Keratinocyte (primary cell): ENCODE results near the gene SMOC1. TPM values are rescaled to one million over a fixed set of nuclear protein-coding genes. Genes with fewer than 3 reads are reported as not detected.

Source experiments
- DNase-seq: peaks from one replicate; pipeline ENCODE4 v3.0.0-alpha.2; 2011; ENCODE audit warnings: low read depth, missing footprints, low spot score
- FAIRE-seq: peaks from 2 replicates; lab custom pipeline; 2011; peaks lifted over from hg19 to GRCh38; lab: Jason Lieb, UNC
- H2AFZ ChIP-seq: 2 replicates; pipeline ENCODE4 v1.6.0; 2012; ENCODE audit warnings: low read length, control low read depth, inconsistent platforms; ENCODE audit not compliant: control insufficient read depth
- H3K27ac ChIP-seq: 2 replicates; pipeline ENCODE4 v1.5.1; 2011; ENCODE audit warnings: low read length; ENCODE audit not compliant: control insufficient read depth, insufficient read depth
- H3K27me3 ChIP-seq: 3 replicates; pipeline ENCODE4 v1.6.0; 2011; ENCODE audit warnings: low read length; ENCODE audit not compliant: control insufficient read depth, insufficient read depth; ENCODE audit errors: extremely low read depth
- H3K36me3 ChIP-seq, 2 experiments: 2 replicates in 1 of 2; 3 replicates in 1 of 2; pipeline ENCODE4 v1.5.1; 2011; ENCODE audit warnings: low read length in 2 of 2, mild to moderate bottlenecking in 1 of 2; ENCODE audit not compliant: control insufficient read depth in 2 of 2, insufficient read depth in 2 of 2; ENCODE audit errors: extremely low read depth in 1 of 2
- H3K4me1 ChIP-seq: 3 replicates; pipeline ENCODE4 v1.5.1; 2011; ENCODE audit warnings: low read length; ENCODE audit not compliant: control insufficient read depth, insufficient read depth; ENCODE audit errors: extremely low read depth
- H3K4me2 ChIP-seq: 3 replicates; pipeline ENCODE4 v1.6.0; 2011; ENCODE audit warnings: low read depth, low read length; ENCODE audit not compliant: control insufficient read depth, insufficient read depth; ENCODE audit errors: extremely low read depth
- H3K4me3 ChIP-seq, 3 experiments: fragments of 200-600 bp in 1 of 3; sonication (generic) in 1 of 3; 2 replicates in 2 of 3; 3 replicates in 1 of 3; pipeline ENCODE4 v1.5.1; 2011 to 2016; ENCODE audit warnings: low read length in 3 of 3, mild to moderate bottlenecking in 3 of 3, control low read depth in 2 of 3, inconsistent platforms in 1 of 3, low read depth in 1 of 3, mixed read lengths in 1 of 3, mixed run types in 1 of 3, moderate library complexity in 1 of 3; ENCODE audit not compliant: control insufficient read depth in 2 of 3, insufficient read depth in 2 of 3; ENCODE audit errors: extremely low read depth in 1 of 3
- H3K79me2 ChIP-seq: 2 replicates; pipeline ENCODE4 v1.6.0; 2012; ENCODE audit warnings: low read length; ENCODE audit not compliant: control insufficient read depth, insufficient read depth
- H3K9ac ChIP-seq: 3 replicates; pipeline ENCODE4 v1.6.0; 2011; ENCODE audit warnings: low read length; ENCODE audit not compliant: control insufficient read depth, insufficient read depth; ENCODE audit errors: extremely low read depth
- H3K9me1 ChIP-seq: 3 replicates; pipeline ENCODE4 v1.6.0; 2011; ENCODE audit warnings: low read length; ENCODE audit not compliant: control insufficient read depth, insufficient read depth; ENCODE audit errors: extremely low read depth
- H3K9me3 ChIP-seq: 2 replicates; pipeline ENCODE4 v1.5.1; 2012; ENCODE audit warnings: low read depth, low read length; ENCODE audit not compliant: control insufficient read depth
- H4K20me1 ChIP-seq: 3 replicates; pipeline ENCODE4 v1.6.0; 2011; ENCODE audit warnings: low read length; ENCODE audit not compliant: control insufficient read depth, insufficient read depth; ENCODE audit errors: extremely low read depth
- CTCF ChIP-seq, 3 experiments: IDR thresholded peaks in 1 of 3; conservative IDR thresholded peaks in 1 of 3; optimal IDR thresholded peaks in 1 of 3; 2 replicates in 2 of 3; 3 replicates in 1 of 3; pipeline versions ENCODE3 to v1.5.1; 2011; ENCODE audit warnings: low read length in 3 of 3, mild to moderate bottlenecking in 3 of 3, moderate library complexity in 2 of 3, control low read depth in 1 of 3, inconsistent platforms in 1 of 3; ENCODE audit not compliant: insufficient read depth in 2 of 3; ENCODE audit errors: extremely low read depth in 1 of 3
- EZH2 ChIP-seq: IDR thresholded peaks from one replicate; pipeline ENCODE4 v1.6.1; 2012; ENCODE audit warnings: inconsistent platforms, mild to moderate bottlenecking, low read length, moderate library complexity
- dilution Hi-C: fragments of 300-500 bp; cut with MboI; formaldehyde crosslinking; loops from one replicate; pipeline ENCODE4 v1.7.0; 2020; ENCODE audit warnings: low sequenced_read_pairs; ENCODE audit not compliant: extremely low pct_ligation_motif_present
- polyA plus RNA-seq, 5 experiments: library from polyadenylated mRNA; depleted of rRNA in 3 of 5; stranded (reverse) in 3 of 5; stranded (forward) in 1 of 5; unstranded in 1 of 5; fragments of >200 nt; gene quantifications; 1 replicate in 1 of 5; 2 replicates in 3 of 5; 3 replicates in 1 of 5; pipeline versions ENCODE4 v1.2.1 to v1.2.3, GENCODE V29; 2011 to 2012; ENCODE audit warnings: missing spikeins in 2 of 5, low read depth in 1 of 5, low replicate concordance in 1 of 5

SMOC1 gene
- polyA plus RNA-seq, 1 donor (not counting 4 experiments of a cell fraction or from before 2014, with no cell fraction given), result 6.0 TPM

DNA sequence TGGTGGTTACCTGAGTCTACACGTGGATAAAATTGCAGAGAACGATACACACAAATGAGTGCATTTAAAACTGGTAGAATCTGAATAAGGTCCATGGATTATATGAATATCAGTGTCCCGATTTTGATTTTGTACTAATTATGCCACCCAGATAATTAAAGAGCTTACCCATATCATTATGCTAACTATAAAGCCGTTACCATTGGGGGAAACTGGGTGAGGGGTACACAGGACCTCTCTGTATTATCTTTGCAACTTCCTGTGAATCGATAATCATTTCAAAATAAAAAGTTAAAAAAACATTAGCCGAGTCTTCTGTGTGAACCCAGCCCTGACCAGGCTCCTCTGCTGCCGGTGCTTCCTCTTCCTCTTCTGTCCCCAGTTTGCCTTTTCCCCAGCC, 107.1 kb downstream of the SMOC1 start:
- dilution Hi-C loops, result no loop called here
- TF ChIP-seq EZH2, result no peak
- TF ChIP-seq CTCF (optimal IDR thresholded peaks at IDR 0.05 in 1 of 3, IDR thresholded peaks at IDR 0.05 in 1 of 3, conservative IDR thresholded peaks at IDR 0.05 in 1 of 3; ENCODE audit: extremely low read depth in 1 of 3, insufficient read depth in 2 of 3, low read length in 3 of 3), result no peak
- FAIRE-seq, result no peak

GRCh38 chr14:69987406-69988121, 108.3 kb downstream of the SMOC1 start:
- peaks cover under 1% of the 10 kb centered on the region for H3K27me3 ChIP-seq
- FAIRE-seq (no peak), DNase-seq (no peak)
- H3K79me2 ChIP-seq, result no peaks in the 10 kb centered on the region
- no peak for TF ChIP-seq EZH2
- TF ChIP-seq CTCF (optimal IDR thresholded peaks at IDR 0.05 in 1 of 3, IDR thresholded peaks at IDR 0.05 in 1 of 3, conservative IDR thresholded peaks at IDR 0.05 in 1 of 3; ENCODE audit: extremely low read depth in 1 of 3, insufficient read depth in 2 of 3, low read length in 3 of 3), result no peak
- dilution Hi-C loops, result no loop called here
- H3K9me1 ChIP-seq, result no peaks in the 10 kb centered on the region
- H3K27ac ChIP-seq, result no peak overlapping the region
- H3K9me3 ChIP-seq, result no peaks in the 10 kb centered on the region
- H3K4me1 ChIP-seq, result peaks cover 9% of the 10 kb centered on the region
- H3K4me3 ChIP-seq, result no peak overlapping the region
- no peaks in the 10 kb centered on the region for H3K36me3 ChIP-seq
- no peak overlapping the region for H2AFZ ChIP-seq
- no peak overlapping the region for H3K4me2 ChIP-seq
- no peaks in the 10 kb centered on the region for H4K20me1 ChIP-seq
- no peak overlapping the region for H3K9ac ChIP-seq

More for the DNA sequence above, 107.1 kb downstream of the SMOC1 start:
- H3K36me3 ChIP-seq, result no peaks in the 10 kb centered on the region
- H3K27ac ChIP-seq, result no peak overlapping the region
- H3K9ac ChIP-seq, result no peak overlapping the region
- no peaks in the 10 kb centered on the region for H4K20me1 ChIP-seq
- no peaks in the 10 kb centered on the region for H3K9me1 ChIP-seq
- no peak overlapping the region for H2AFZ ChIP-seq
- no peak overlapping the region for H3K4me2 ChIP-seq
- no peaks in the 10 kb centered on the region for H3K9me3 ChIP-seq
- no peaks in the 10 kb centered on the region for H3K27me3 ChIP-seq
- no peak for DNase-seq
- H3K4me3 ChIP-seq, result no peak overlapping the region
- no peaks in the 10 kb centered on the region for H3K79me2 ChIP-seq
- H3K4me1 ChIP-seq, result peaks cover 21% of the 10 kb centered on the region
